Nephron progenitor cell (in vitro differentiated cells): ENCODE results near the gene PRPS2.

Experiments
- DNase-seq: peaks from one replicate; pipeline ENCODE4 v3.0.0; 2021
- H3K27ac Mint-ChIP-seq: 2 replicates; pipeline ENCODE4 v1.8.0; 2021; ENCODE audit warnings: mild to moderate bottlenecking, moderate library complexity, mixed read lengths
- H3K27me3 Mint-ChIP-seq: 2 replicates; pipeline ENCODE4 v1.8.0; 2021; ENCODE audit warnings: mild to moderate bottlenecking, low read depth, mixed read lengths; ENCODE audit not compliant: poor library complexity
- H3K36me3 Mint-ChIP-seq: 2 replicates; pipeline ENCODE4 v1.8.0; 2021; ENCODE audit warnings: low read depth, mixed read lengths
- H3K4me1 Mint-ChIP-seq: 2 replicates; pipeline ENCODE4 v1.8.0; 2021; ENCODE audit warnings: mixed read lengths
- H3K4me3 Mint-ChIP-seq: 2 replicates; pipeline ENCODE4 v1.8.0; 2021; ENCODE audit warnings: mild to moderate bottlenecking, moderate library complexity, mixed read lengths
- H3K9me3 Mint-ChIP-seq: 2 replicates; pipeline ENCODE4 v1.8.0; 2021; ENCODE audit warnings: mild to moderate bottlenecking, moderate library complexity, mixed read lengths
- TF ChIP-seq, protein P1 (sequence below): fragments of 200-600 bp; sonication (generic); IDR thresholded peaks from 2 replicates; pipeline ENCODE4 v1.5.0; 2021; ENCODE audit warnings: antibody characterized with exemption

Gene PRPS2

DNA sequence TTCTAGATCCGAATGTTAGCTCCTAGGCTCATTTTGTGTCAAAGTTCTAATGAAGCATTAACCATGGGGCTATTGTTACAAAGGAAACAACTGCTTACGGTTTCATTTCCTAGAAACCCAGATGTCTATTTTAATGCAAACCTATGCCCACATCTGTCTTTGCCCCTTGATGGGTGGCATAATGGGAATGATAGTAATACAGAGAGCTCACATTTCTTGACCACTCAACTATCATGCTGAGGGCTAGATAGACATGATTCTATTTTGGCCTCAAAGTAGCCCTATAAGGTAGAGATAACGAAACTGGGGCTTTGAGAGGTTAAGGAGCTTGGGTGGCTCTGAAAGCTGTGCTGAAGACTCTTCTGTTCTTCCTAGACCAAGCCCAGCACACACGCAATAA is 77.5 kb downstream of the PRPS2 start:
- DNase-seq, result no peak
- TF ChIP-seq, protein P1, sequence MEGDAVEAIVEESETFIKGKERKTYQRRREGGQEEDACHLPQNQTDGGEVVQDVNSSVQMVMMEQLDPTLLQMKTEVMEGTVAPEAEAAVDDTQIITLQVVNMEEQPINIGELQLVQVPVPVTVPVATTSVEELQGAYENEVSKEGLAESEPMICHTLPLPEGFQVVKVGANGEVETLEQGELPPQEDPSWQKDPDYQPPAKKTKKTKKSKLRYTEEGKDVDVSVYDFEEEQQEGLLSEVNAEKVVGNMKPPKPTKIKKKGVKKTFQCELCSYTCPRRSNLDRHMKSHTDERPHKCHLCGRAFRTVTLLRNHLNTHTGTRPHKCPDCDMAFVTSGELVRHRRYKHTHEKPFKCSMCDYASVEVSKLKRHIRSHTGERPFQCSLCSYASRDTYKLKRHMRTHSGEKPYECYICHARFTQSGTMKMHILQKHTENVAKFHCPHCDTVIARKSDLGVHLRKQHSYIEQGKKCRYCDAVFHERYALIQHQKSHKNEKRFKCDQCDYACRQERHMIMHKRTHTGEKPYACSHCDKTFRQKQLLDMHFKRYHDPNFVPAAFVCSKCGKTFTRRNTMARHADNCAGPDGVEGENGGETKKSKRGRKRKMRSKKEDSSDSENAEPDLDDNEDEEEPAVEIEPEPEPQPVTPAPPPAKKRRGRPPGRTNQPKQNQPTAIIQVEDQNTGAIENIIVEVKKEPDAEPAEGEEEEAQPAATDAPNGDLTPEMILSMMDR, result no peak
- Mint-ChIP-seq H3K27ac (no peak overlapping the region), H3K36me3 (no peaks in the 10 kb centered on the region), H3K27me3 (no peaks in the 10 kb centered on the region), H3K4me1 (no peaks in the 10 kb centered on the region), H3K4me3 (no peak overlapping the region), H3K9me3 (peaks cover 56% of the 10 kb centered on the region)

DNA sequence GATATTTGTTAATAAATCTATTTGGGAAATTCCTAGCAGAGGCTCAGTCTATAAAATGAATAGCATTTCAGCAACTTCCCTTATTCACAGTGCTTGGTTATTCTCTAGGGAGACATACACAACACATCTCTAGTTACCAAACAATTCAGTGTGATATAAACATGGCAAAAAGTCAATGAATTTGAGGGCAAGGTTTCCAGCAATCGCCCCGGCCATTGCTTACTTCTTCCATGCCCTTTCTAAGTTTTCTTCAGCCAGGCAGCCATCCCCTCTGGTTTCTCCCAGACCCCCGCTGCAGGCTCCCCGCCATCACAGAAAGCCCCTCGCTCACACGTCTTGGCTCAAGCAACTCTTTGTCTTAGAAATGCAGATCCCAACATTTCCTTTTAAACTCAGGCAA is 80.0 kb downstream of the PRPS2 start:
- H3K36me3 Mint-ChIP-seq, result no peaks in the 10 kb centered on the region
- no peak overlapping the region for H3K27ac Mint-ChIP-seq
- no peak for DNase-seq
- peaks cover 45% of the 10 kb centered on the region for H3K9me3 Mint-ChIP-seq
- H3K4me1 Mint-ChIP-seq, result peaks cover 7% of the 10 kb centered on the region
- TF ChIP-seq, protein P1, result no peak
- H3K4me3 Mint-ChIP-seq, result no peak overlapping the region
- no peaks in the 10 kb centered on the region for H3K27me3 Mint-ChIP-seq

DNA sequence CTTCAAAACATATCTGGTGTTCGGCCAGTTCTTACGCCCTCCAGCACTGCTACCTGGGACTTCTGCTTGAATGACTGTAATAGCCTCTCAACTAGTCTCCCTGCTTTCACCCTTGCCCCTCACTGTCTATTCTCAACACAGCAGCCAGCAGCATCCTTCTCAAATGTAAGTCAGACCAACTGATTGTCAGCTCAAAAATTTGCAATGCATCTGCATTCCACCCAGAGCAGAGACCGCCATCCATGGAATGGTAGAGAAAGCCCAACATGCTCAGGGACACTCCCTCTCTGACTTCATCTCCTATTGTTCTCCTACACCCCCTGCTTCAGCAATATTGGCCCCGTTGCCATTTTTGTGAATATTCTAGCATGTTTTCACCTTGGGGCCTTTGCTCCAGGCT is 81.5 kb downstream of the PRPS2 start:
- Mint-ChIP-seq H3K4me1 (peaks cover 13% of the 10 kb centered on the region), H3K27me3 (no peaks in the 10 kb centered on the region), H3K4me3 (no peak overlapping the region), H3K27ac (no peak overlapping the region), H3K36me3 (no peaks in the 10 kb centered on the region), H3K9me3 (peaks cover 46% of the 10 kb centered on the region)
- TF ChIP-seq, protein P1, result no peak
- no peak for DNase-seq
